ENCODE results near the gene EPHB3. TPM values are rescaled to one million over a fixed set of nuclear protein-coding genes. Genes with fewer than 3 reads are reported as not detected.
A peak's percentile ranks its signal among the peaks of the same experiment; 100 is the strongest.

Gene EPHB3
- polyA plus RNA-seq = not detected

DNA sequence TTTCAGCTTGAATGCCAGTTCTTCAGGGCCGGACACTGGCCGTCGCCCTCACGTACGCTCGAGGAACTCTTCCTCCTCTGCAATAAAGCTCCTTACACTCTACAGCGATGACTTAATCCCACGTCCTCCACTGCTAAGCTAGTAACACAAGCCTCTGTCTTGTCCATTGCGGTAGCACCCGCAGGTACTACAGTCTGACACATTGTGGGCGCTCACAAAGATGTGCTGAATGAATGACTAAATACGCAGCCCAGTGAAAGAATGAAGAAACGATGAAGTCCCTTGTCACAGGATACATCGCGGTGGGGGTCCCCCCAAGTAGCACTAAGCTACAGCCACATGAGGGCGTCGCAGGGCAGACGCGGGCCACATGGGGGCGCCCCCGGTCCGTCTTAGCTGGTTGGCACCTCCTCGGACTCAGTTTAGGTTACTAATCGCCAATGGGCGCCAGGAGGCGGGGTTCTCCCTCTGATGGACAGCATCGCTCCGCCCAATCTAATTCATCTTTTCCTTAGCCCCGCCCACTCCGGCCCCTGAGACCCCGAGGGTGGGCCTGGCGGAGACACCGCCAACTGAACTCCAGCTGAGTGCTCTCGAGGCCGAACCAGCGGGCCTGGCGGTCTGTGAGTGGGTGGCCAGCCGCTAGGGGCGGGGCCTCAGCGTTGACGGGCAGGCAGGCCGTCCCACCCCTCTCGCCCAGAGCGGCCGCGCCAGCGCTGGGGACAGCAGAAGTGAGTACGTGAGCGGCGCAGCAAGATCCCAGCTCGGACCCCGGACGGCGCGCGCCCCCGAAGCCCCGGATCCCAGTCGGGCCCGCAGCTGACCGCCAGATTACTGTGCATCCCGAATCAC lies at the start of gene EPHB3:
Gene EPHB3 (plus strand): TSS at position 725 of the 852 bp plus-strand sequence. CDS start 451 bp downstream, outside the sequence.
- peaks cover 26% of the 10 kb centered on the region for H3K27me3 Mint-ChIP-seq

DNA sequence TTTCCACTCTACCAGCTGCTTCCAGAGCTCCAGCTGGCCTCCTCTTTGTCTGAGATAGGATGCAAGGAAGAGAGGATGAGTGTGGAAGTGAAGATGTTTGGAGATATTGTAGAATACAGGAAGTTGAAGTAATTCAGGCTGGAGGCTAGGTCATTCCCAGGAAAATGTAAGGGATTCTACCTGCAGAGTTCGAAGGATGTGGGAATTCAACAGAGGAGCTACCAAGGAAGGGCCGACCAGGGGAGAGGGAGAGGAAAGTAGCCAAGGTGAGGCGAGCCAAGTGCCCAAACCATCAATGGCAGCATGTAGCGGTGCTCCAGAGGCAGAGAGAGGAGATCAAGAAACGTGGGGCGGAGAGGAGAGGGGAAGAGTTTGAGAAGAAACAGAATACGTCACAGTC lies 49.0 kb upstream of the EPHB3 start:
- peaks cover 0 to 8% (median 4%) of the 10 kb centered on the region in 3 donors for H3K4me1 Mint-ChIP-seq

More for the DNA sequence above, at the start of gene EPHB3:
- Mint-ChIP-seq H3K27ac (peak within 1 kb of the TSS in 2 of 3 donors; percentile 32 to 90), H3K4me1 (peaks cover 7 to 15% (median 13%) of the 10 kb centered on the region in 3 donors), H3K36me3 (peaks cover 2% of the 10 kb centered on the region), H3K4me3 (peak within 1 kb of the TSS; percentile 36 to 92 (median 80)), H3K9me3 (peaks cover 0 to 5% (median 0%) of the 10 kb centered on the region in 3 donors)

DNA sequence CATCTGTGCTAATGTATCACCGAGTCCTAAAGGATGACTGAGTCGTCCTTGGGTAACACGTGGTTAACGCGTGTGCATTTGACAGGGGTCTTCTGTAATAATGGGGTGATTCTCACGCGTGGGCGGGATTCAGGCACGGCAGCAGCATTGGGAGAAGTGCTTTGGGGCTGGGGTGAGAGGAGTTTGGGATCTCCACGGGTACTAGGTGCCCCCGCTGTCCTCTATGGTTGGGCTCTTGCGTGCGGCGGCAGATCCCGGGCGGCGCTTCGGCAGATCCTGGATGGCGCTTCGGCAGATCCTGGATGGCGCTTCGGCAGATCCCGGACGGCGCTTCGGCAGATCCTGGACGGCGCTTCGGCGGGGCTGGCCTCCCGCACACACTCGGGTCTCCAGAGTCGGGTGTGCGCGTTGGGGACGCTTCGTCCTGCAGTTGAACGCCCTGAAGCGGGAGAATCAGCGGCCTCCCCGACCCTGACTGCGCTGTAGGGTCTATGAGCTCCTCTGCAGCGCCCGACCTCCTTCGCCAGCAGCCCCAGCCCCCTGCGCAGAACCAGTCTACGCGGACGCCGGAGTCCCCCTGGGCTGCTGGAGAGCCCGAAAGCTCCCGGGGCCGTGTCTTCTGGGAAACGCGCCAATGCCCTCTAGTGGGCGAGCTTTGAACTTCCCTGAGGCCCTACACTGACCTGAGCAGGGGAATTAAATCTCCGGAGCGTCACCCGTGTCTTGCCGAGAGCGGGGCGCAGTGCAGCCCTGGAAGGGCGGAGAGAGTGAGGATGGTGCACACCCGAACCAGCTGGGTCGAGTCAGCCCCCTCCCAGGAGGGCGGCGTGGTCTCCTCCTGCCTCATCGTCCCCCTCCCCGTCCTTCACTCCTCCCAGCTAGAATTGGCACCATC lies 48.1 kb upstream of the EPHB3 start:
- H3K4me3 Mint-ChIP-seq = peak overlapping the region in 3 of 4 donors; percentile 39 to 82 (median 58)
- H3K36me3 Mint-ChIP-seq = no peaks in the 10 kb centered on the region
- no peak overlapping the region for H3K27ac Mint-ChIP-seq
- peaks cover 0 to 8% (median 4%) of the 10 kb centered on the region in 3 donors for H3K4me1 Mint-ChIP-seq
- H3K27me3 Mint-ChIP-seq = peaks cover 48% of the 10 kb centered on the region
- peaks cover 0 to 2% (median 0%) of the 10 kb centered on the region in 3 donors for H3K9me3 Mint-ChIP-seq

More for the DNA sequence above, 49.0 kb upstream of the EPHB3 start:
- Mint-ChIP-seq H3K27ac (no peak overlapping the region), H3K9me3 (peaks cover 0 to 2% (median 0%) of the 10 kb centered on the region in 3 donors), H3K36me3 (no peaks in the 10 kb centered on the region), H3K4me3 (peak overlapping the region in 1 of 4 donors; percentile 39), H3K27me3 (peaks cover 47% of the 10 kb centered on the region)

DNA sequence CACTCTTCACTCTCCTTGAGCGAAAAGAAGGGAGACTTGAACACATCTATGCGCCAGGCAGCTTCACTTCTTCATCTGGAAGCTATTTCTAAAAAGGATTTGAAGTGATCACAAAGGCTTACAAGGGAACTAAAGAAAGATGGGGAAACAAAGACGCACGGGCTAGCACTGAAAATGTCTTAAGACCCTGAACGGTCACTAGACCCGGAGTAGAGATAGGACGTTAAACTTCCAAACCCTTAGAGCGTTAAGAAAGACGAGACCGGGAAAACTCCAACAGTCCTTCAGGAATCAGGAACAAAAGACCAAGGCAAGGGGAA lies 47.5 kb upstream of the EPHB3 start:
- Mint-ChIP-seq H3K9me3 (peaks cover 0 to 2% (median 0%) of the 10 kb centered on the region in 3 donors), H3K27me3 (peaks cover 50% of the 10 kb centered on the region), H3K36me3 (no peaks in the 10 kb centered on the region), H3K4me1 (peaks cover 0 to 8% (median 4%) of the 10 kb centered on the region in 3 donors), H3K4me3 (peak overlapping the region in 1 of 4 donors; percentile 67), H3K27ac (no peak overlapping the region)

DNA sequence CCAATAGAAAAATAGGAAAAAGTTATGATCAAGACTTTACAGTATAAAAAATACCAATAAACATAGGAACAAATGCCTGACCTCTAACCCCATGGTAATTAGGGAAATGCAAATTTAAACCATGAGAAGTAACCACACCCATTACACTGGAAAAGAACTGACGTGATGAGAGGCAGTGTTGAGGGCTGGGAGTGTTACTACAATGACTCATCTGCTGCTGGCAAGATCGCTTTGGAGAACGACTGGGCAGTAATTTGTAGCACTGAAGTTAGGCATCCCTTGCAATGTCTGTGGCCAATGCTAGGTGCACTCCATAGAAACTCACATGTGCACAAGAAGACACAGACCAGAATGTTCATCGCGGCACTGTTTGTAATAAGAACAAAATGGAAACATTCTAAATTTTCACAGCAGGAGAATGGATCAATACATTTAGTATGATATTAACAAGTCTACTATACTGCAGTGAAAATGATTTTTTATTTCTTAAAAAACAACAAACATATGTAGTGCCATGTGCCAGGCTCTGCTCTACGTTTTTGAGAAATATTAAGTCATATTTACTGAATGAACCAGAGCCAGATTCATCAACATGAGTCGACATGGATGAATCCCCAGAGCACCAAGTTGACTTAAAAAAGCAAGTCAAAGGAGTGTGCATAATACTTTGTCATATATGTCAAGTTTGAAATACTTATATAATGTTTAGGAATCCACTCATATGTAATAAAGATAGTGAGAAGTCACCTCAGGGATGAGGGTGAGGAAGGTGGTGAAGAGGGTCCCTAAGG lies 37.6 kb upstream of the EPHB3 start:
- H3K4me1 Mint-ChIP-seq = peaks cover 5 to 12% (median 7%) of the 10 kb centered on the region in 3 donors
- no peaks in the 10 kb centered on the region for H3K36me3 Mint-ChIP-seq
- no peaks in the 10 kb centered on the region for H3K9me3 Mint-ChIP-seq
- H3K27ac Mint-ChIP-seq = no peak overlapping the region
- peaks cover 42% of the 10 kb centered on the region for H3K27me3 Mint-ChIP-seq
- H3K4me3 Mint-ChIP-seq = peak overlapping the region in 1 of 4 donors; percentile 90

DNA sequence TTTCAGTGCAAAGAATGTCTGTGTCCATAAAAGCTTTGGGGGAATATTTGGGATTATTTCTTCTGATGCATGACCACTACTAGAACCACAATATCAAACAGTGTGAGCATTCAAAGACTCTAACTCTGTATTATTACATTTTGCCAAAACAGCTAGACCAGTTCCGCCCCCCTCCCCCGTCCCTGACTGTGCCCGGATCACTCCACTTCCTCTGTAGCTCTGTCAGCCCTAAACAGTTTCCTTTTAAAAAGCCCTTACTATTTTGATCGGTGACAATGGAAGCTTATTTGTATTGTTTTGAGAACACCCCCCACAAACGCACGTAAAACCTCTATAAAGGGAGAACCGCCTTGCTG lies 36.6 kb upstream of the EPHB3 start:
- peaks cover 5 to 12% (median 7%) of the 10 kb centered on the region in 3 donors for H3K4me1 Mint-ChIP-seq
- H3K36me3 Mint-ChIP-seq = no peaks in the 10 kb centered on the region
- peak overlapping the region; percentile 46 to 92 (median 84) for H3K4me3 Mint-ChIP-seq
- no peaks in the 10 kb centered on the region for H3K9me3 Mint-ChIP-seq
- peaks cover 41% of the 10 kb centered on the region for H3K27me3 Mint-ChIP-seq
- H3K27ac Mint-ChIP-seq = peak overlapping the region in 1 of 3 donors; percentile 37

DNA sequence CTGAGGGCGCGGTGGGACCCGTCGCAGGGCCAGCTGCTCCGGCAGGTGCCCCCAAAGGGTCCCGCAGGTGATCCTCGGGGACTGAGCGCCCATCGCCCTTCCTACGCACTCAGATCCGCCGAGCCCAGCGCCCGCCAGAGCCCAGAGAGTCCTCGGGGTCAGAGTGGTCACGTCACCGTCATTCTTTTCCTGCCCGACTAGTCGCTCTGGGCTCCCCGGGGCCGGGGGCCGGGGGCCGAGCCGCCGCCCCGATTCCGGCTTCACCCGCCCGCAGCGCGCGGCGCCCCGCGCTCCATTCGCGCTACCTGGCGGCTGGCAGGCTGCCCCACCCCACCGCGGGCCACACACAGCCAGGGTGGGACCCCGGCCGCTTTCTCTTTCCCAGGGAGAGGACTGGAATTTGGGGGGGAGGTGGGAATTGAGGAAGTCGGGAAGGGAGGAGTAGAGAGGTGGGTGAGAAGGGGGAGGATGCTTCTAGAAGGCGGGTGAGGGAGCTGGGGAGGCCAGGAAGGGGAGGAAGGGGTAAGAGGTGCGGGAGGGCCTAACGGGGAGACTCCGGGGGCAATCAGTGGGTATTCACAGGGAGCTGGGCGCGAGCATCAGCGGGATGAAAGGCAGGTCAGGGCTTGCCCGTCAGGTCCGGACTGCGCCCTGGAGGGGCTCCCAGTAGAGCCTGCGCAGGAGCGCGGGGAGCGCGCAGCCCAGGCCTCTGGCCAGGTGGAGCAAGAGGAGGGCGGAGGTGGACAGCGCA lies 36.1 kb upstream of the EPHB3 start:
- peaks cover 44% of the 10 kb centered on the region for H3K27me3 Mint-ChIP-seq
- H3K27ac Mint-ChIP-seq = peak overlapping the region in 1 of 3 donors; percentile 37
- no peaks in the 10 kb centered on the region for H3K9me3 Mint-ChIP-seq
- H3K4me1 Mint-ChIP-seq = peaks cover 5 to 12% (median 7%) of the 10 kb centered on the region in 3 donors
- H3K4me3 Mint-ChIP-seq = peak overlapping the region; percentile 46 to 92 (median 84)
- no peaks in the 10 kb centered on the region for H3K36me3 Mint-ChIP-seq

DNA sequence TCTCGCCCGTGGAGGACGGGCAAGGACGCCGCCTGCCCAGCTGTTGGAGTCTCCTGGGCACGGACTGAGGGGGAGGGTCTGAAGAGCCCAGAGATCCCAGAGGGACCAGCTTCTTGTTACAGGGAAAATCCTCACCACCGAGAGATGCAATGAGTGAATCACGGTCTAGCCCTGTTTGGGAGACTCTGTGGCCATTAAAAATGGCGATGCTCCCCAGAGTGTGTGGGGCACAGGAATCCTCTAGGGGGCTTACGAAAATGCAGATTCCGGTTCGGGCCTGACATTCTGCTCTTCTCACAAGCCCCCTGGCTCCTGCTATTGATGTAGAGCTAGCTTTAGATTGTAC lies 35.5 kb upstream of the EPHB3 start:
- Mint-ChIP-seq H3K4me3 (peak overlapping the region in 1 of 4 donors; percentile 82), H3K36me3 (no peaks in the 10 kb centered on the region), H3K4me1 (peaks cover 5 to 12% (median 7%) of the 10 kb centered on the region in 3 donors), H3K27me3 (peaks cover 44% of the 10 kb centered on the region), H3K27ac (no peak overlapping the region), H3K9me3 (no peaks in the 10 kb centered on the region)

DNA sequence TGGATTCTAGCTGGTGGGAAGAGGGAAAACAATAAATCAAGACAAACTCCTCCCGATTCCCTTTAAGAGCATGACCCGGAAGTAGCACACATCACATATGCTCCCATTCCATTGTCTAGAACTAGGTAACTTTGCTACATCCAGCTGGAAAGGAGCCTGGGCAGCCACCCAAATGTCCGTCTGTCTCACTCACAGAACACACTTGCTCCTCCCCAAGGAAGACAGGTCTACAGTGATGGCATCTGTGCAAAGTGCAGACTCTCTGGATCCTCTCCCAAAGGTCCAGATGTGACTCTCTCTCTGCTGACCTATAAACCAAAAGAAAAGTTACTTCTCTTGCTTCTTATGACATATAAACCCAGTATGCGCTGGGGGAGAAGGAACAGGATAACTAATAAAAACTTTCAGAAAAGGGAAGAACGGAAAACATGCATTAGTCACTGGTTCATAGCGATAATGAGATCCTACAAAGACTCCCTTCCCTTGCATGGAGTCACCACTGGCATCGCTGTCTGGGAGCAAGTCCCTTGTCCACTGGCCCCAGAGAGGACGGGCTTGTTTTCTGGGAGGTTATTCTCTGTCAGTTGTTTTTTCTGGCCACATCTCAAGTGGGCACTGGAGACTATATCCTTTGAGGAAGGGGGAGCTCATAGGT lies 29.8 kb upstream of the EPHB3 start:
- Mint-ChIP-seq H3K4me1 (no peaks in the 10 kb centered on the region), H3K36me3 (no peaks in the 10 kb centered on the region), H3K27me3 (peaks cover 38% of the 10 kb centered on the region), H3K4me3 (no peak overlapping the region), H3K27ac (no peak overlapping the region), H3K9me3 (no peaks in the 10 kb centered on the region)

DNA sequence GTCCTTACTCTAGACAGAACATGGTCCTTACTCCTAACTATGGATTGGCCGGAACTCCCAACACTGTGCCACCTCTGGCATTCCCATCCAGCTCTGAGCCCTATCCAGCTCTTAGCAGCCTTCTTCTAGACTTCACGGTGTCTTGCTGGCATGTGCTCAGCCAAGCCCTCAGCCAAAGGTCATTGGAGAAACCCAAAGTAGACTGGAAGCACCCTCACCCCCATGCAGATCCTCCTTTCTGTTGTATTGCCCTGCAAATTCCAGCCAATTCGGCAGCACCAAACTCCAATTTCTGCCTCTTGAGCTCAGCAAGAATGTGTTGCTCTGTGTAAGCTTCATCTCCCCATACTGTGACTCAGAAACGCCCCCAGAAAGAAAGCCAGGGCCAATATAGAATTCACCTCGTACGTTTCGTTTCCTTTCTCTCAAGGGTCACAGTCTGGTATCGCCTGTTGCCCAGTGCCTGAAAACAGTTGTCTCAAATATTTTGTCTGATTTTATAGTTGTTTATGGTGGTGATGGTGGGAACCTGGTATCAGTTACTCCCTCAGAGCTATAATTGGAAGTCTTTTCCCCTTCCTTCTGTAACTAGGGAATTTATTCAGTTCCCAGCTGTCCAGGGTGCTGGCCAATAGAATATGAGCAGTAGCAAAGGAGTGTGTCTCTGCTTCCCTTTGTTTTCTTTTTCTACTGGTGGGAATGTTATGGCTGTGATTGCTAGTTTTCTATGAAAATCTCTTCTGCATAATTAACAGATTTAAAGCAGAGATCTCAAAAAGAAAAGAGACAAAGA lies 28.4 kb upstream of the EPHB3 start:
- H3K4me1 Mint-ChIP-seq = no peaks in the 10 kb centered on the region
- no peak overlapping the region for H3K27ac Mint-ChIP-seq
- H3K4me3 Mint-ChIP-seq = no peak overlapping the region
- H3K27me3 Mint-ChIP-seq = peaks cover 33% of the 10 kb centered on the region
- no peaks in the 10 kb centered on the region for H3K36me3 Mint-ChIP-seq
- no peaks in the 10 kb centered on the region for H3K9me3 Mint-ChIP-seq

DNA sequence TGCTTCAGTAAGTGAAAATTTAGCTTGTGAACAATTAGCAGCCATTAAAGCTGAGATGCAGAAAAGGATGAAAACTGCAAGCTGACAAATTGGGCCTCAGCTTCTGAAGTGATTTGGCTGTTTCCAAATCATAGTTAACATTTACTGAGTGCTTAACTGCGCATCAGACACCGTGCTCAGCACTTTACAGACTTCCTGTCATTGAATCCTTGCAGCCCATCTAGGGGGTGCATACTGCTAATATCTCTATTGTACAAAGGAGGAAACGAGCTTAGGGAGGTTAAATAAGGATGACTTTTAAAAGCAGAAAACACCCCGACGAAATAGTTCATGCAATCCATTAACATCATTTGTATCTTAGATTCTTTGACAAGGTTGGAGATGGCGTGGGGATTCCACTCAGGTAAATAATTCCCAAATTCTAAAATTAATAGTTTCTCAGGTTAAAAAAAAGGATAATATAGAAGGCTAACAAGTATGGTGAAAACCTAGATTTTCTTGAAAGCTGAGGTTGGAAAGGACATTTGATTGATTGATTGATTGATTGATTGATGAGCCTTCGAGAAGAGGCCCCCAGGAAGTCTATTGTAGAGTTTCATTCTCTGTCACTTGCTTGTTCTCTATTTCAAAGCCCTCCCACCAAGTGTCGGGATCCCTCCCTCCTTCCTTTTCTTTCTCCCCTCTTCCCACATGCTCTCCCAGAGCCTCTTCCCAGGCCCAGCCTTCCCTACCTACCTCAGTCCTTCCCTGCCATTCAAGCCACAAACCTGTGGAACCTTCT lies 23.5 kb upstream of the EPHB3 start:
- Mint-ChIP-seq H3K9me3 (no peaks in the 10 kb centered on the region), H3K4me1 (peaks cover 0 to 2% (median 1%) of the 10 kb centered on the region in 3 donors), H3K27me3 (peaks cover 20% of the 10 kb centered on the region), H3K4me3 (no peak overlapping the region), H3K36me3 (peaks cover 2% of the 10 kb centered on the region), H3K27ac (no peak overlapping the region)

DNA sequence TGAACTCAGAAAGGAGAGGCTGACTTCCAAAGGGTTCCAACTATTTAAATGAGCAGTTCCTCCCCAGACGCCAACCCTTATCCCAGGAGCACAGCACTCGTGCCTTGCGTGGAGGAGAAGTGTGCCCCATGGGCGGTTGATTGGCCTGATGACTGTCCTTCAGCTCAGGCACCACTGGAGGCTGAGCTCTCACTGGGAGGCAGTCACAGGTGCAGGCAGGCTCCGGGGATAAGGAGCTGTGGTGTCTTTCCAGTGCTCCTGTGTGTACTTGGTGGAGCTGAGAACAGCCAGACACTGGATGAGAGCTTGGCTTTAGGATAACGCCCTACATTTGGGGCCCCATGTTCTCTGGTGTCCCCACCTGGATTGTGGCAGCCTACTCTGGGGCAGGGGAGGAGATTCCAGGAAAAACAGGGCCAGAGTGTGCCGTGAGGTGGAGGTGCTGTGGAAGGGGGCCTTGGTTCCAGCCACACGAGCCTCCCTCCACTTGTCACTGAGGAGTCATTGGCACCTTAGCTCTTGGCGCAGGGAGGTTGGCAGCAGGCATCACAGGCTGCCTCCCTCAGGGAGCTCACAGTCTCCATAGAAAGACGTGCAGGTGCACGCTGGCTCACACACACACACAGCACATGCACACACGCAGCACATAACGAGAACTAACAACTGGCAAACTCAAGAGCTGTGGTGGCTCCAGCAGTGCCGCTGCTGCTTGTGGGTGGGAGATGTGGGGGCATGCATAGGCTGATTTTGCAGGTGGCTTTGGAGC lies 22.7 kb upstream of the EPHB3 start:
- H3K9me3 Mint-ChIP-seq = no peaks in the 10 kb centered on the region

More for the DNA sequence above, 22.7 kb upstream of the EPHB3 start:
- Mint-ChIP-seq H3K36me3 (peaks cover 2% of the 10 kb centered on the region), H3K4me1 (peaks cover 0 to 4% (median 1%) of the 10 kb centered on the region in 3 donors), H3K27me3 (peaks cover 16% of the 10 kb centered on the region), H3K4me3 (no peak overlapping the region), H3K27ac (no peak overlapping the region)
